Activated CD4-positive, alpha-beta T cell treated with anti-CD3 and anti-CD28 coated beads, Interleukin-2, amount 50 U/mL, for 24 hours (primary cell): ENCODE data around the gene GNG7.
"Not testable (repeated sequence)": the region's sequence is repeated elsewhere in the genome, so short reads cannot be mapped to it uniquely, and the experiment has no call there.

ENCODE experiments used
- DNase-seq, 2 donors: peaks; one replicate each; pipeline ENCODE4 v3.0.0-alpha.2; 2020; ENCODE audit warnings: low read depth in 1 of 2, low spot score in 1 of 2

GNG7 gene

GRCh38 chr19:2625434-2625833, 77.1 kb downstream of the GNG7 start:
- no peak for DNase-seq

GRCh38 chr19:2624537-2625091, 77.9 kb downstream of the GNG7 start:
- no peak for DNase-seq

- no peak for DNase-seq
Observed at GRCh38 chr19:2623798-2624197, 78.7 kb downstream of the GNG7 start.

- not testable (repeated sequence) for DNase-seq
Observed at GRCh38 chr19:2622371-2622961, 80.0 kb downstream of the GNG7 start.

GRCh38 chr19:2619076-2619475, 83.4 kb downstream of the GNG7 start:
- no peak for DNase-seq

GRCh38 chr19:2618611-2619010, 83.9 kb downstream of the GNG7 start:
- peak; percentile 50 to 76 for DNase-seq

- DNase-seq: no peak
Observed at GRCh38 chr19:2617393-2618165, 84.9 kb downstream of the GNG7 start.

GRCh38 chr19:2616741-2617392, 85.6 kb downstream of the GNG7 start:
- DNase-seq: no peak

GRCh38 chr19:2615782-2616181, 86.7 kb downstream of the GNG7 start:
- no peak for DNase-seq

- no peak for DNase-seq
Observed at GRCh38 chr19:2613507-2614295, 88.8 kb downstream of the GNG7 start.

- no peak for DNase-seq
Observed at GRCh38 chr19:2612619-2613249, 89.8 kb downstream of the GNG7 start.

- DNase-seq: no peak
Observed at GRCh38 chr19:2611483-2612464, 90.7 kb downstream of the GNG7 start.

GRCh38 chr19:2610637-2611482, 91.6 kb downstream of the GNG7 start:
- peak; percentile 84 to 86 for DNase-seq

- DNase-seq: no peak
Observed at GRCh38 chr19:2609389-2610116, 92.9 kb downstream of the GNG7 start.

- DNase-seq: not testable (repeated sequence)
Observed at GRCh38 chr19:2609034-2609388, 93.5 kb downstream of the GNG7 start.

GRCh38 chr19:2608602-2608922, 93.9 kb downstream of the GNG7 start:
- no peak for DNase-seq

- peak; percentile 62 to 92 for DNase-seq
Observed at GRCh38 chr19:2607712-2608601, 94.5 kb downstream of the GNG7 start.
